ENCODE measurements around the gene AHI1.

Gene AHI1

GRCh38 chr6:135497412-135498184 is at the start of gene AHI1:
TSS of gene AHI1 (minus strand) at chr6:135497740. CDS start at chr6:135492237, 5,503 bp downstream.
- peaks cover 13% of the 10 kb centered on the region for H3K4me1 Mint-ChIP-seq
- H3K9me3 Mint-ChIP-seq = no peaks in the 10 kb centered on the region
- H3K36me3 Mint-ChIP-seq (ENCODE audit: low read depth) = peaks cover 32% of the 10 kb centered on the region
- DNase-seq (peak; percentile 94), ATAC-seq (peak; percentile 85)
- no peak within 1 kb of the TSS for H3K27ac Mint-ChIP-seq
- H3K27me3 Mint-ChIP-seq = no peaks in the 10 kb centered on the region
- H3K4me3 Mint-ChIP-seq = no peak within 1 kb of the TSS

GRCh38 chr6:135546680-135547418 is 49.3 kb upstream of the AHI1 start:
- peaks cover 5% of the 10 kb centered on the region for H3K9me3 Mint-ChIP-seq
- H3K36me3 Mint-ChIP-seq (ENCODE audit: low read depth) = no peaks in the 10 kb centered on the region

GRCh38 chr6:135546206-135546605 is 48.7 kb upstream of the AHI1 start:
- no peak for DNase-seq
- Mint-ChIP-seq H3K27ac (no peak overlapping the region), H3K4me3 (no peak overlapping the region), H3K27me3 (peaks cover 33% of the 10 kb centered on the region), H3K36me3 (ENCODE audit: low read depth) (no peaks in the 10 kb centered on the region), H3K4me1 (no peaks in the 10 kb centered on the region), H3K9me3 (peaks cover 5% of the 10 kb centered on the region)
- ATAC-seq = no peak

More at GRCh38 chr6:135546680-135547418, 49.3 kb upstream of the AHI1 start:
- Mint-ChIP-seq H3K4me1 (no peaks in the 10 kb centered on the region), H3K4me3 (no peak overlapping the region), H3K27me3 (peaks cover 28% of the 10 kb centered on the region), H3K27ac (no peak overlapping the region)
- DNase-seq (no peak), ATAC-seq (no peak)

- H3K27ac Mint-ChIP-seq = peak overlapping the region; percentile 16
- H3K4me1 Mint-ChIP-seq = peaks cover 40% of the 10 kb centered on the region
- no peaks in the 10 kb centered on the region for H3K36me3 Mint-ChIP-seq (ENCODE audit: low read depth)
- ATAC-seq (no peak), DNase-seq (no peak)
- no peak overlapping the region for H3K4me3 Mint-ChIP-seq
- peaks cover 5% of the 10 kb centered on the region for H3K9me3 Mint-ChIP-seq
- peaks cover 17% of the 10 kb centered on the region for H3K27me3 Mint-ChIP-seq
These were observed 42.8 kb upstream of the AHI1 start for GRCh38 chr6:135540207-135540840.

- Mint-ChIP-seq H3K4me3 (no peak overlapping the region), H3K27me3 (peaks cover 11% of the 10 kb centered on the region), H3K9me3 (no peaks in the 10 kb centered on the region), H3K4me1 (peaks cover 46% of the 10 kb centered on the region), H3K36me3 (ENCODE audit: low read depth) (no peaks in the 10 kb centered on the region), H3K27ac (peak overlapping the region; percentile 84)
- DNase-seq (peak; percentile 41), ATAC-seq (peak; percentile 98)
These were observed 40.3 kb upstream of the AHI1 start for GRCh38 chr6:135537741-135538301.

- Mint-ChIP-seq H3K4me3 (no peak overlapping the region), H3K27me3 (no peaks in the 10 kb centered on the region), H3K36me3 (ENCODE audit: low read depth) (no peaks in the 10 kb centered on the region), H3K27ac (peak overlapping the region; percentile 23), H3K9me3 (no peaks in the 10 kb centered on the region), H3K4me1 (peaks cover 46% of the 10 kb centered on the region)
- DNase-seq = peak; percentile 8
- no peak for ATAC-seq
These were observed 38.5 kb upstream of the AHI1 start for GRCh38 chr6:135535989-135536414.

- no peak overlapping the region for H3K4me3 Mint-ChIP-seq
- H3K4me1 Mint-ChIP-seq = peaks cover 40% of the 10 kb centered on the region
- H3K27ac Mint-ChIP-seq = no peak overlapping the region
- H3K27me3 Mint-ChIP-seq = no peaks in the 10 kb centered on the region
- H3K36me3 Mint-ChIP-seq (ENCODE audit: low read depth) = no peaks in the 10 kb centered on the region
- DNase-seq (no peak), ATAC-seq (no peak)
- no peaks in the 10 kb centered on the region for H3K9me3 Mint-ChIP-seq
These were observed 37.3 kb upstream of the AHI1 start for GRCh38 chr6:135534773-135535380.

GRCh38 chr6:135532559-135532958 is 35.0 kb upstream of the AHI1 start:
- Mint-ChIP-seq H3K4me1 (peaks cover 24% of the 10 kb centered on the region), H3K27me3 (no peaks in the 10 kb centered on the region), H3K9me3 (no peaks in the 10 kb centered on the region), H3K4me3 (no peak overlapping the region), H3K27ac (no peak overlapping the region), H3K36me3 (ENCODE audit: low read depth) (no peaks in the 10 kb centered on the region)
- ATAC-seq = no peak
- DNase-seq = no peak

GRCh38 chr6:135531954-135532490 is 34.5 kb upstream of the AHI1 start:
- Mint-ChIP-seq H3K4me1 (peaks cover 18% of the 10 kb centered on the region), H3K27me3 (no peaks in the 10 kb centered on the region), H3K4me3 (no peak overlapping the region), H3K9me3 (no peaks in the 10 kb centered on the region), H3K27ac (no peak overlapping the region), H3K36me3 (ENCODE audit: low read depth) (no peaks in the 10 kb centered on the region)
- DNase-seq (no peak), ATAC-seq (no peak)

GRCh38 chr6:135530113-135530512 is 32.6 kb upstream of the AHI1 start:
- no peak for DNase-seq
- no peaks in the 10 kb centered on the region for H3K27me3 Mint-ChIP-seq
- H3K4me1 Mint-ChIP-seq = peaks cover 4% of the 10 kb centered on the region
- H3K9me3 Mint-ChIP-seq = no peaks in the 10 kb centered on the region
- H3K4me3 Mint-ChIP-seq = no peak overlapping the region
- ATAC-seq = no peak
- H3K27ac Mint-ChIP-seq = no peak overlapping the region
- no peaks in the 10 kb centered on the region for H3K36me3 Mint-ChIP-seq (ENCODE audit: low read depth)

- DNase-seq (no peak), ATAC-seq (no peak)
- H3K4me3 Mint-ChIP-seq = no peak overlapping the region
- no peaks in the 10 kb centered on the region for H3K9me3 Mint-ChIP-seq
- H3K27me3 Mint-ChIP-seq = no peaks in the 10 kb centered on the region
- H3K4me1 Mint-ChIP-seq = no peaks in the 10 kb centered on the region
- no peaks in the 10 kb centered on the region for H3K36me3 Mint-ChIP-seq (ENCODE audit: low read depth)
- no peak overlapping the region for H3K27ac Mint-ChIP-seq
These were observed 30.4 kb upstream of the AHI1 start for GRCh38 chr6:135527960-135528249.

- Mint-ChIP-seq H3K27me3 (no peaks in the 10 kb centered on the region), H3K27ac (no peak overlapping the region), H3K4me3 (no peak overlapping the region), H3K9me3 (no peaks in the 10 kb centered on the region), H3K4me1 (no peaks in the 10 kb centered on the region), H3K36me3 (ENCODE audit: low read depth) (no peaks in the 10 kb centered on the region)
- ATAC-seq (no peak), DNase-seq (no peak)
These were observed 29.8 kb upstream of the AHI1 start for GRCh38 chr6:135527116-135527959.

- ATAC-seq (no peak), DNase-seq (no peak)
- Mint-ChIP-seq H3K9me3 (no peaks in the 10 kb centered on the region), H3K4me1 (no peaks in the 10 kb centered on the region), H3K36me3 (ENCODE audit: low read depth) (no peaks in the 10 kb centered on the region), H3K27ac (no peak overlapping the region), H3K27me3 (no peaks in the 10 kb centered on the region), H3K4me3 (no peak overlapping the region)
These were observed 28.1 kb upstream of the AHI1 start for GRCh38 chr6:135525594-135525993.

All from activated naive CD8-positive, alpha-beta T cell treated with anti-CD3 and anti-CD28 coated beads, Interleukin-2, amount 50 U/mL, for 24 hours (primary cell).